ENCODE results near the gene RNF222.

The RNF222 gene

DNA sequence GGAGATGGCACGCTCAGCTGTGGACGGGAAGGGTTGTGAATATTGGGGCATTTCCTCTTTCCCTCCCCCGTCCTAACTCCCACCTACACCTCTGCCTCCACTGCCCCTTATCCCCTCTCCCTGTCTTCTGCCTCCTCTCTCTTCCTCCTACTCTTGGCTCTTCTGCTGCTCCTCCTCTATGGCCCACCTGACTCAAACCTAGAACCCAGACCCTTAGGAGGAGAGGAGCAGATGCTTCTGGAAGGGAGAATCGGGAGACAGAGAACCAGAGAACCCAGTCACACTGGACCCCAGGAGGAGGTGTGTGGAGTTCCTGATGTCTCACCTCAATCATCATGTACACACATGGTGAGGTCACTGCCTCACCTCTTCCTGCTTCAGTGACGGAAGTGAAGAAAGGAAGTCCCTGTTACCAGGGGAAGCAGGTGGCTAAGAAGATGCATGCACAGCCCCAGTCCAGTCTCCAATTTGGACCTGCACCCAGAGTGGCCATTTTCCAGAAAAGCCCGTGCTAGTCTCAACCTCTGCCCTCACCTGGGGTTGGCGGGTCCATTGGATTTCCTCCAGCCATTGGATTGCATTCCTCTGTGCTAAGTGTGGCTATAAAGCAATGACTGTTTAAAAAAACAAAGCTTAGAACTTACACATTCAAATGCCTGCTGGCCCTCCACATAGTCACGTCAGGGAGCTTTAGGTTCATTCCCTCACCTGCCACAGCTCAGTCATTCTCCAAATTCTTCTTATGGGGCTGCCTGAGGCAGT, 4.0 kb downstream of the RNF222 start:
- TF ChIP-seq, protein P1, sequence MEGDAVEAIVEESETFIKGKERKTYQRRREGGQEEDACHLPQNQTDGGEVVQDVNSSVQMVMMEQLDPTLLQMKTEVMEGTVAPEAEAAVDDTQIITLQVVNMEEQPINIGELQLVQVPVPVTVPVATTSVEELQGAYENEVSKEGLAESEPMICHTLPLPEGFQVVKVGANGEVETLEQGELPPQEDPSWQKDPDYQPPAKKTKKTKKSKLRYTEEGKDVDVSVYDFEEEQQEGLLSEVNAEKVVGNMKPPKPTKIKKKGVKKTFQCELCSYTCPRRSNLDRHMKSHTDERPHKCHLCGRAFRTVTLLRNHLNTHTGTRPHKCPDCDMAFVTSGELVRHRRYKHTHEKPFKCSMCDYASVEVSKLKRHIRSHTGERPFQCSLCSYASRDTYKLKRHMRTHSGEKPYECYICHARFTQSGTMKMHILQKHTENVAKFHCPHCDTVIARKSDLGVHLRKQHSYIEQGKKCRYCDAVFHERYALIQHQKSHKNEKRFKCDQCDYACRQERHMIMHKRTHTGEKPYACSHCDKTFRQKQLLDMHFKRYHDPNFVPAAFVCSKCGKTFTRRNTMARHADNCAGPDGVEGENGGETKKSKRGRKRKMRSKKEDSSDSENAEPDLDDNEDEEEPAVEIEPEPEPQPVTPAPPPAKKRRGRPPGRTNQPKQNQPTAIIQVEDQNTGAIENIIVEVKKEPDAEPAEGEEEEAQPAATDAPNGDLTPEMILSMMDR (IDR thresholded peaks at IDR 0.05; ENCODE audit: low read depth, low read length, missing control alignments): no peak
- in situ Hi-C loops (cut with HindIII; ENCODE audit: low sequenced_read_pairs): no loop called here
- no peak for DNase-seq (ENCODE audit: low read depth)
- no peak overlapping the region for H3K4me3 ChIP-seq (ENCODE audit: low read depth, low read length)

DNA sequence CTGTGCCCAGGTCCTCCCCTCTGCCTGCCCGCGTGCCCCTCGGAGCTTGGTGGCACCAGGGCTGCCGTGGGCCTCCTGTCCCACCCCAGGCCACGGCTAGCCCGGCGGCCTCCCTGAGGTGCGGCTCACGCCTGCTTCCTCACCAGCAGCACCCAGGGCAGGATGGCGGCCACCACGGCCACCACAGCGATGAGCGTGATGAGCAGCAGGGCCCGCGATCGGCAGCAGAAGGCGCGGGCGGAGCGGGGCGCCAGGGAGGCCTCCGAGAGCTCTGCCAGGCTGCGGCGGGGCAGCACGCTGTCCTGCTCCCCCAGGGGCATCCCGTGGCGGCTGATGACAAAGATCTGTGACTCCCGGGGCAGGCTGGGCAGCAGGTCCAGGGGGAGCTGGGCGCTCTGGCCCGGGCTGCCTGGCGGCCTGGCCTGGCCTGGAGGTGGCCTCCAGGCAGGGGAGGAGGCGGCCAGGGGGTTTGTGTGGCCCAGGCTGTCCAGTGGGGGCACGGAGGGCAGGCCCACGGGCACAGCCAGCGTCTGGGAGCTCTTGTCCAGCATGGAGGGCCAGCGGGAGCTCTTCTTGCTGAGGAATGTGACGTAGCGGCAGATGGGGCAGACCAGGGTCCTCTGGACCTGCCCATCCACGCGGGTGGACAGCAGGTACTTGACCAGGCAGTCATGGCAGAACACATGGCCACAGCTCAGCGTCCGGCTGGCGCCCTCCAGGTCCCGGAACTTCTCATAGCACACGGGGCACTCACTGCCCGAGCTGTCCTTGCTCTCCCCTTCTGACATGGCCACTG, 4.8 kb downstream of the RNF222 start:
- no peak for DNase-seq (ENCODE audit: low read depth)
- H3K4me3 ChIP-seq (ENCODE audit: low read depth, low read length): no peak overlapping the region
- TF ChIP-seq, protein P1 (IDR thresholded peaks at IDR 0.05; ENCODE audit: low read depth, low read length, missing control alignments): no peak
- in situ Hi-C loops (cut with HindIII; ENCODE audit: low sequenced_read_pairs): no loop called here

DNA sequence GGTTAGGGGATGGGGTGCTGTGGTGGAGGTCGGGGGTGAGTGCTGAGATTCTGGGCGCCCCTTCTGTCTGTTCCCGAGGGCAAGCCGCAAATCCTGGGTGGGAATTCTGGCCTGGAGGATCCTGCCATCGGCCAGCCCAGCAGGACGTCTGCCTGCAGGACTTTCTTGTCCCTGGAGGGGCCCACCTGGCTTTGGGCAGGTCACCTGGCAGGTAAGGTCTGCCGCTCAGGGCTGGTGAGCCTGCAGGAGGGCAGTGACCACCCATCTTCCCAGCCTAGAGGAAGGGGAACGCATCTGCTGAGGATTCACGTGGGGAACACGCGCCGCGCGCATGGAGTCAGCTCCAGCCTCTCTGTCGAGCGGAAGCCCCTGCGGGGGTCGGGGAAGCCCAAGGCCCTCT, 5.4 kb downstream of the RNF222 start:
- in situ Hi-C loops (cut with HindIII; ENCODE audit: low sequenced_read_pairs): no loop called here
- TF ChIP-seq, protein P1 (IDR thresholded peaks at IDR 0.05; ENCODE audit: low read depth, low read length, missing control alignments): no peak
- no peak overlapping the region for H3K4me3 ChIP-seq (ENCODE audit: low read depth, low read length)
- DNase-seq (ENCODE audit: low read depth): no peak

DNA sequence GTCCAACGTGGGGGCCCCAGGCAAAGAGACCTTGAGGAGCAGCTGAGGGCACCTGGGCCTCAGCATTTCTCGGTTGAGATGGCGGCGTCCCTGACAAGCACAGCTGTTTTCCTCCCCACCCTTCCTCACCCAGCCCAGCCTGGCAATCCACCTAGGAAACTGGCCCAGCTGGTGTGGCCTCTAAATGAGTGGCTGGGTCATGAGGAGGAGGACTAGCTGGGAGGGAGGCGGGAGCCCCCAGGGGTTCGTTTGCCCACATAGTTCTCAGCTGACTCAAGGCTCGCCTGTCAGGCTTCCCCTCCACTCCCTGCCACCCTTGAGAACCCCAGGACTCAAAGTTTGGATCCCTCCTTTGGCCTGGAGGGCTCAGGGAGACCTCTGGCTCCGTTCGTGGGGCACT, 5.9 kb downstream of the RNF222 start:
- DNase-seq (ENCODE audit: low read depth): no peak
- H3K4me3 ChIP-seq (ENCODE audit: low read depth, low read length): no peak overlapping the region
- in situ Hi-C loops (cut with HindIII; ENCODE audit: low sequenced_read_pairs): no loop called here
- TF ChIP-seq, protein P1 (IDR thresholded peaks at IDR 0.05; ENCODE audit: low read depth, low read length, missing control alignments): no peak

DNA sequence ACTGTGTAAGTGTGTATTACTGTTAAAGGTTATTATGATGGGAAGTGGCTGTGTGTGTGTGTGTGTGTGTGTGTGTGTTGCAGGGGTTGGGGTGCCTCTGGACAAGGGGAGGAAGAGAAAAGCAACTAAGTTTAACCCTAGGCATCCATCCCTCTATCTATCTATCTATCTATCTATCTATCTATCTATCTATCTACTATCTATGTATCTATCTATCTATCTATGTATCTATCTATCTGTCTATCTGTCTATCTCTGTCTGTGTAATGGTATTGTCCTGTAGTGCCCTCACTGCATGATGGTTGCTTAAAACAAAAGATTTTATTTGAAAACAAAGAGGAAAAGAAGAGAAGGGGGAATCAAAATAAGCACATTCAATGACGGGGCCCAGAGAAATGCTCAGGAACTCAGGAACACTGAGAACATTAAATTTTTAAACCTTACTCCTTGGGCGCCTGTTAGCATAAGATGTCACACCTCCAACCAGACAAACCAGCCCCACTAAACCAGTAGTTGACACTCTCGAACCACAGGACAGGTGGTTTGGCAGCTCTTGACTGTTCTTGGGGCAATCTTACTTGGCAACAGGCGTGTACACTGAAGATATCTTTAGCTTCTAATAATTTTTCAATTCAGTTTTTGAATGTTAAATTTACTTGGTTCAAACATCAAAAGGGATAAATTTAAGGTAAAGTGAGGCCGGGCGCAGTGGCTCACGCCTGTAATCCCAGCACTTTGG, 9.5 kb downstream of the RNF222 start:
- TF ChIP-seq, protein P1 (IDR thresholded peaks at IDR 0.05; ENCODE audit: low read depth, low read length, missing control alignments): no peak
- in situ Hi-C loops (cut with HindIII; ENCODE audit: low sequenced_read_pairs): no loop called here
- no peak for DNase-seq (ENCODE audit: low read depth)
- H3K4me3 ChIP-seq (ENCODE audit: low read depth, low read length): no peak overlapping the region

DNA sequence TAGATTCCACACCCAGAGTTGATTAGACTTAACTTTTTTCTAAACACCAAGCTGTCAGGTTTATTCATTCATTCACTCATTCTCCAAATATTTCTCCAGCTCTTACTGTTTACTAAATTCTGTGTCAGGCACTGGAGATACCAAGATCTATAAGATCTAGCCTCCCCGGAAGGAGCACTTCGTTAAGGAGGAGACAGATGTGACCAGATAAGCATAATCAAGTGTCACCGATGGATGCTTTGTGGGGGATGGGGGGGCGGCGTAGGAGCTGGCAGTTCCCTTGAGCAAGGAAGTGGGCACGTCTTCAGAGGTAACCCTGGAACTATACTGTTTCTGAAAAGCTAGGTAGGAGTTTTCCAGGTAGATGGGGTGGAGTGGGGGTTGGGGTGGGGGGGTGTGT, 10.8 kb downstream of the RNF222 start:
- TF ChIP-seq, protein P1 (IDR thresholded peaks at IDR 0.05; ENCODE audit: low read depth, low read length, missing control alignments): no peak
- in situ Hi-C loops (cut with HindIII; ENCODE audit: low sequenced_read_pairs): no loop called here
- H3K4me3 ChIP-seq (ENCODE audit: low read depth, low read length): no peak overlapping the region
- no peak for DNase-seq (ENCODE audit: low read depth)

Data from astrocyte of the cerebellum (primary cell).